K562 (cell line): ENCODE data around the gene ADI1. TPM values are rescaled to one million over a fixed set of nuclear protein-coding genes. Genes with fewer than 3 reads are reported as not detected.

Experiments
- BHLHE40 ChIP-seq: IDR thresholded peaks from 2 replicates; pipeline ENCODE4 v1.6.1; 2011; ENCODE audit warnings: low read length, improper control_type of control experiment
- CBX3 ChIP-seq, 2 experiments: IDR thresholded peaks; 1 replicate in 1 of 2; 2 replicates in 1 of 2; pipeline ENCODE4 v1.6.1; 2012; ENCODE audit warnings: inconsistent platforms in 2 of 2, low read length in 2 of 2, borderline replicate concordance in 1 of 2, control low read depth in 1 of 2
- CC2D1A ChIP-seq: fragments of 450-650 bp; IDR thresholded peaks from 2 replicates; pipeline ENCODE4 v1.6.1; 2017; ENCODE audit warnings: mild to moderate bottlenecking
- JUN ChIP-seq, 2 experiments: sonication (generic) in 1 of 2; formaldehyde crosslinking in 1 of 2; IDR thresholded peaks; 2 replicates each; pipeline versions ENCODE4 v1.6.1 to v1.8.0; 2012 to 2022; ENCODE audit warnings: borderline replicate concordance in 2 of 2, mild to moderate bottlenecking in 2 of 2, improper control_type of control experiment in 1 of 2, low read depth in 1 of 2, low read length in 1 of 2, missing genetic modification reagents in 1 of 2
- LCOR ChIP-seq: sonication (generic); formaldehyde crosslinking; IDR thresholded peaks from 2 replicates; pipeline ENCODE4 v1.8.0; 2022; ENCODE audit warnings: mild to moderate bottlenecking, missing genetic modification reagents
- MAZ ChIP-seq, 2 experiments: fragments of 450-650 bp in 1 of 2; sonication (generic) in 1 of 2; formaldehyde crosslinking; IDR thresholded peaks in 1 of 2; conservative IDR thresholded peaks in 1 of 2; 2 replicates each; pipeline versions ENCODE4 v1.4.0 to v1.5.0; 2020; ENCODE audit warnings: mild to moderate bottlenecking in 1 of 2, missing genetic modification reagents in 1 of 2
- NR2C1 ChIP-seq, 2 experiments: fragments of 450-650 bp; IDR thresholded peaks; 2 replicates each; pipeline ENCODE4 v1.6.1; 2017; ENCODE audit warnings: mild to moderate bottlenecking in 2 of 2, antibody characterized with exemption in 1 of 2, inconsistent platforms in 1 of 2, missing compliant biosample characterization in 1 of 2, missing genetic modification characterization in 1 of 2
- RCOR1 ChIP-seq, 2 experiments: IDR thresholded peaks; 2 replicates each; pipeline ENCODE4 v1.6.1; 2012; ENCODE audit warnings: low read depth in 2 of 2, low read length in 2 of 2, borderline replicate concordance in 1 of 2, improper control_type of control experiment in 1 of 2
- SRF ChIP-seq, 2 experiments: fragments of 250-450, 450-650 bp in 1 of 2; sonication (Bioruptor Pico) in 1 of 2; sonication (generic) in 1 of 2; formaldehyde crosslinking; IDR thresholded peaks; 2 replicates each; pipeline versions ENCODE4 v1.5.0 to v1.5.1; 2020 to 2022; ENCODE audit warnings: mild to moderate bottlenecking in 1 of 2, missing genetic modification reagents in 1 of 2
- VEZF1 ChIP-seq: fragments of 200-800 bp; sonication (Bioruptor generic); IDR thresholded peaks from 2 replicates; pipeline ENCODE4 v1.6.1; 2017; ENCODE audit warnings: missing genetic modification characterization, missing compliant biosample characterization
- XRCC5 ChIP-seq: fragments of 200-400 bp; formaldehyde crosslinking; IDR thresholded peaks from 2 replicates; pipeline ENCODE4 v1.6.1; 2017; ENCODE audit warnings: low read depth, mild to moderate bottlenecking, low read length
- ZFX ChIP-seq: sonication (generic); formaldehyde crosslinking; IDR thresholded peaks from 2 replicates; pipeline ENCODE4 v1.8.0; 2022; ENCODE audit warnings: mild to moderate bottlenecking, missing genetic modification reagents, moderate library complexity
- ZNF12 ChIP-seq: sonication (generic); formaldehyde crosslinking; IDR thresholded peaks from 2 replicates; pipeline ENCODE4 v1.4.0; 2020; ENCODE audit warnings: mild to moderate bottlenecking, missing genetic modification reagents
- ZNF766 ChIP-seq: fragments of 200-800 bp; sonication (Bioruptor generic); conservative IDR thresholded peaks from 2 replicates; pipeline ENCODE4 v1.6.1; 2016; ENCODE audit warnings: missing genetic modification characterization, missing compliant biosample characterization
- polyA plus RNA-seq, 8 experiments: library from polyadenylated mRNA; depleted of rRNA in 4 of 8; stranded (reverse) in 5 of 8; unstranded in 3 of 8; fragments of >200 nt; fragmentation: Nextera tagmentation in 2 of 8; fragmentation: Illumina TruSeq in 1 of 8; extraction: Ambion mirVana in 2 of 8; extraction: Trizol in 1 of 8; gene quantifications; 2 replicates each; pipeline versions ENCODE4 v1.2.1 to v1.2.3, GENCODE V29; 2011 to 2014; ENCODE audit warnings: inconsistent platforms in 1 of 8, missing spikeins in 1 of 8
- total RNA-seq, 7 experiments: library from RNA; depleted of rRNA in 6 of 7; stranded (reverse); fragments of >200 nt in 6 of 7; fragmentation: Illumina TruSeq in 2 of 7; extraction: Trizol in 2 of 7; gene quantifications; 2 replicates each; pipeline versions ENCODE4 v1.2.1 to v1.2.3, GENCODE V29; 2011 to 2021; ENCODE audit warnings: low replicate concordance in 1 of 7
- TF ChIP-seq, protein P1 (sequence below): sonication (generic); formaldehyde crosslinking; IDR thresholded peaks from 2 replicates; pipeline ENCODE4 v1.8.1; 2022; ENCODE audit warnings: missing genetic modification reagents
- TF ChIP-seq, protein P2 (sequence below), 3 experiments: IDR thresholded peaks in 2 of 3; conservative IDR thresholded peaks in 1 of 3; 2 replicates each; pipeline ENCODE4 v1.5.1; 2011 to 2012; ENCODE audit warnings: low read length in 3 of 3, mild to moderate bottlenecking in 3 of 3, control low read depth in 2 of 3, improper control_type of control experiment in 1 of 3, inconsistent platforms in 1 of 3, low read depth in 1 of 3, mixed read lengths in 1 of 3, moderate library complexity in 1 of 3; ENCODE audit not compliant: insufficient read depth in 2 of 3
- TF ChIP-seq, protein P3 (sequence below): fragments of 450-650 bp; IDR thresholded peaks from one replicate; pipeline ENCODE4 v1.6.1; 2018; ENCODE audit warnings: mild to moderate bottlenecking, moderate library complexity; ENCODE audit not compliant: partially characterized antibody

The ADI1 gene
- total and polyA plus RNA-seq, 9 of the 15 experiments (the other 6 are each of a cell fraction or from before 2014, with no cell fraction given) = 6.1 to 51.0 (median 27.1) TPM

- TF ChIP-seq, protein P1, sequence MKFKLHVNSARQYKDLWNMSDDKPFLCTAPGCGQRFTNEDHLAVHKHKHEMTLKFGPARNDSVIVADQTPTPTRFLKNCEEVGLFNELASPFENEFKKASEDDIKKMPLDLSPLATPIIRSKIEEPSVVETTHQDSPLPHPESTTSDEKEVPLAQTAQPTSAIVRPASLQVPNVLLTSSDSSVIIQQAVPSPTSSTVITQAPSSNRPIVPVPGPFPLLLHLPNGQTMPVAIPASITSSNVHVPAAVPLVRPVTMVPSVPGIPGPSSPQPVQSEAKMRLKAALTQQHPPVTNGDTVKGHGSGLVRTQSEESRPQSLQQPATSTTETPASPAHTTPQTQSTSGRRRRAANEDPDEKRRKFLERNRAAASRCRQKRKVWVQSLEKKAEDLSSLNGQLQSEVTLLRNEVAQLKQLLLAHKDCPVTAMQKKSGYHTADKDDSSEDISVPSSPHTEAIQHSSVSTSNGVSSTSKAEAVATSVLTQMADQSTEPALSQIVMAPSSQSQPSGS (CRISPR knock-in tag) = no peak
- no peak for TF ChIP-seq XRCC5
- TF ChIP-seq ZNF766 (CRISPR knock-in tag) = 0 out of 2 replicates have a peak, but pooled peaks have one; percentile 6
- TF ChIP-seq RCOR1 (IDR thresholded peaks at IDR 0.05; ENCODE audit: borderline replicate concordance in 1 of 2, low read depth in 2 of 2, low read length in 2 of 2) = peak in 1 of 2 experiments; percentile 54; a peak in 2 of 4 replicates
- TF ChIP-seq LCOR (CRISPR knock-in tag) = 0 out of 2 replicates have a peak, but pooled peaks have one; percentile 32
- TF ChIP-seq CC2D1A = peak; percentile 83
- 0 out of 2 replicates have a peak, but pooled peaks have one; percentile 57 for TF ChIP-seq ZNF12 (CRISPR knock-in tag)
- peak in 1 of 2 experiments; percentile 40; a peak in 1 of 3 replicates for TF ChIP-seq CBX3 (IDR thresholded peaks at IDR 0.05; ENCODE audit: borderline replicate concordance in 1 of 2, low read length in 2 of 2)
- peak; percentile 70 for TF ChIP-seq ZFX
- 0 out of 2 replicates have a peak, but pooled peaks have one; percentile 26 for TF ChIP-seq BHLHE40
- peak in 1 of 2 experiments; percentile 47; a peak in 1 of 4 replicates for TF ChIP-seq MAZ (CRISPR knock-in tag; conservative IDR thresholded peaks at IDR 0.05 in 1 of 2, IDR thresholded peaks at IDR 0.05 in 1 of 2)
- 0 out of 2 replicates have a peak, but pooled peaks have one; percentile 28 for TF ChIP-seq NR2C1 (IDR thresholded peaks at IDR 0.05)
- no peak for TF ChIP-seq NR2C1 (tag; IDR thresholded peaks at IDR 0.05)
- TF ChIP-seq VEZF1 (CRISPR knock-in tag) = peak; percentile 29; the same call in 1 of the 2 replicates
- TF ChIP-seq SRF (CRISPR knock-in tag; IDR thresholded peaks at IDR 0.05) = peak in 1 of 2 experiments; percentile 89; a peak in 2 of 4 replicates
- TF ChIP-seq, protein P2, sequence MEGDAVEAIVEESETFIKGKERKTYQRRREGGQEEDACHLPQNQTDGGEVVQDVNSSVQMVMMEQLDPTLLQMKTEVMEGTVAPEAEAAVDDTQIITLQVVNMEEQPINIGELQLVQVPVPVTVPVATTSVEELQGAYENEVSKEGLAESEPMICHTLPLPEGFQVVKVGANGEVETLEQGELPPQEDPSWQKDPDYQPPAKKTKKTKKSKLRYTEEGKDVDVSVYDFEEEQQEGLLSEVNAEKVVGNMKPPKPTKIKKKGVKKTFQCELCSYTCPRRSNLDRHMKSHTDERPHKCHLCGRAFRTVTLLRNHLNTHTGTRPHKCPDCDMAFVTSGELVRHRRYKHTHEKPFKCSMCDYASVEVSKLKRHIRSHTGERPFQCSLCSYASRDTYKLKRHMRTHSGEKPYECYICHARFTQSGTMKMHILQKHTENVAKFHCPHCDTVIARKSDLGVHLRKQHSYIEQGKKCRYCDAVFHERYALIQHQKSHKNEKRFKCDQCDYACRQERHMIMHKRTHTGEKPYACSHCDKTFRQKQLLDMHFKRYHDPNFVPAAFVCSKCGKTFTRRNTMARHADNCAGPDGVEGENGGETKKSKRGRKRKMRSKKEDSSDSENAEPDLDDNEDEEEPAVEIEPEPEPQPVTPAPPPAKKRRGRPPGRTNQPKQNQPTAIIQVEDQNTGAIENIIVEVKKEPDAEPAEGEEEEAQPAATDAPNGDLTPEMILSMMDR (IDR thresholded peaks at IDR 0.05 in 2 of 3, conservative IDR thresholded peaks at IDR 0.05 in 1 of 3; ENCODE audit: insufficient read depth in 2 of 3, low read depth in 1 of 3, low read length in 3 of 3) = peak; percentile 69 to 77 (median 70)
- TF ChIP-seq, protein P3, sequence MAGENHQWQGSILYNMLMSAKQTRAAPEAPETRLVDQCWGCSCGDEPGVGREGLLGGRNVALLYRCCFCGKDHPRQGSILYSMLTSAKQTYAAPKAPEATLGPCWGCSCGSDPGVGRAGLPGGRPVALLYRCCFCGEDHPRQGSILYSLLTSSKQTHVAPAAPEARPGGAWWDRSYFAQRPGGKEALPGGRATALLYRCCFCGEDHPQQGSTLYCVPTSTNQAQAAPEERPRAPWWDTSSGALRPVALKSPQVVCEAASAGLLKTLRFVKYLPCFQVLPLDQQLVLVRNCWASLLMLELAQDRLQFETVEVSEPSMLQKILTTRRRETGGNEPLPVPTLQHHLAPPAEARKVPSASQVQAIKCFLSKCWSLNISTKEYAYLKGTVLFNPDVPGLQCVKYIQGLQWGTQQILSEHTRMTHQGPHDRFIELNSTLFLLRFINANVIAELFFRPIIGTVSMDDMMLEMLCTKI = no peak
- TF ChIP-seq JUN (IDR thresholded peaks at IDR 0.05; ENCODE audit: borderline replicate concordance, low read depth, low read length) = peak; percentile 16; the same call in 1 of the 2 replicates
- TF ChIP-seq JUN (CRISPR knock-in tag; IDR thresholded peaks at IDR 0.05; ENCODE audit: borderline replicate concordance) = no peak
These were observed 17.6 kb upstream of the ADI1 start (continued) for GRCh38 chr2:3536682-3537632.
